ENCODE data around the gene GRIP1. TPM values are rescaled to one million over a fixed set of nuclear protein-coding genes. Genes with fewer than 3 reads are reported as not detected.

The GRIP1 gene
- total and polyA plus RNA-seq, 10 of the 15 experiments (the other 5 are each of a cell fraction or from before 2014, with no cell fraction given): 0.05 to 0.85 (median 0.50) TPM; not detected in 7

- TF ChIP-seq IKZF1 (conservative IDR thresholded peaks at IDR 0.05) (no peak), TAF1 (IDR thresholded peaks at IDR 0.05; ENCODE audit: borderline replicate concordance, low read depth, low read length) (no peak), RBBP5 (conservative IDR thresholded peaks at IDR 0.05) (no peak), TCF12 (IDR thresholded peaks at IDR 0.05; ENCODE audit: low read depth, low read length) (no peak), SMARCA5 (IDR thresholded peaks at IDR 0.05) (no peak), MYC (IDR thresholded peaks at IDR 0.05; ENCODE audit: insufficient read depth, insufficient read length, insufficient replicate concordance, low read length, severe bottlenecking) (no peak), IRF5 (IDR thresholded peaks at IDR 0.05; ENCODE audit: borderline replicate concordance) (no peak), NRF1 (conservative IDR thresholded peaks at IDR 0.05; ENCODE audit: low read depth, low read length) (no peak), ESRRA (IDR thresholded peaks at IDR 0.05; ENCODE audit: low read length) (no peak), HCFC1 (IDR thresholded peaks at IDR 0.05; ENCODE audit: low read length) (no peak), BCL11A (IDR thresholded peaks at IDR 0.05; ENCODE audit: low read depth, low read length) (no peak)
Measured at GRCh38 chr12:66456612-66457011, 222.3 kb downstream of the GRIP1 start (continued).

- POLR2A ChIA-PET: no interaction called here
- intact Hi-C loops (cut with micrococcal nuclease; ENCODE audit: unreplicated experiment) (no loop called here), in situ Hi-C loops (cut with MboI) (no loop called here)
- H3K79me2 ChIP-seq (ENCODE audit: control insufficient read depth, insufficient read depth, low read length): no peaks in the 10 kb centered on the region
- H2AFZ ChIP-seq (ENCODE audit: control insufficient read depth, low read depth, low read length): no peak overlapping the region
- FAIRE-seq (peak; percentile 31), ATAC-seq (peak; percentile 44; the same call in 1 of the 3 replicates), DNase-seq (ENCODE audit: low read depth, low spot score) (no peak)
- no peaks in the 10 kb centered on the region for H4K20me1 ChIP-seq (ENCODE audit: control insufficient read depth, insufficient read depth)
- no peak overlapping the region for H3K4me3 ChIP-seq
- BruUV-seq (replicated peaks): no TSS peak
- H3K36me3 ChIP-seq (ENCODE audit: control insufficient read depth in 2 of 2, insufficient read depth in 2 of 2, low read length in 1 of 2): no peaks in the 10 kb centered on the region
- H3K4me1 ChIP-seq (ENCODE audit: control insufficient read depth, insufficient read depth, low read length): no peaks in the 10 kb centered on the region
- CTCF ChIA-PET: no interaction called here
- H3K4me2 ChIP-seq (ENCODE audit: control insufficient read depth, insufficient read depth): no peak overlapping the region
- H3K27ac ChIP-seq (ENCODE audit: control insufficient read depth, insufficient read depth): no peak overlapping the region
- SMC1A ChIA-PET (ENCODE audit: uncharacterized antibody, unreplicated experiment): no interaction called here
- no peaks in the 10 kb centered on the region for H3K9me3 ChIP-seq (replicated peaks; ENCODE audit: control insufficient read depth, insufficient read depth, low read length)
- RAD21 ChIA-PET (ENCODE audit: unreplicated experiment): no interaction called here
- H3K27me3 ChIP-seq (replicated peaks in 1 of 2; ENCODE audit: control insufficient read depth in 2 of 2, insufficient read depth in 2 of 2, low read length in 1 of 2): no peaks in the 10 kb centered on the region
- no peak overlapping the region for H3K9ac ChIP-seq (ENCODE audit: control insufficient read depth, insufficient read depth, low read length)
- no peak for TF ChIP-seq NKRF (conservative IDR thresholded peaks at IDR 0.05)
- TF ChIP-seq RUNX3 (IDR thresholded peaks at IDR 0.05; ENCODE audit: low read length): peak; percentile 67
- no peak for TF ChIP-seq ZBTB33 (IDR thresholded peaks at IDR 0.05)
- no peak for TF ChIP-seq CEBPB (IDR thresholded peaks at IDR 0.05; ENCODE audit: borderline replicate concordance in 1 of 2, low read depth in 2 of 2, low read length in 2 of 2)
- no peak for TF ChIP-seq SUPT20H (IDR thresholded peaks at IDR 0.05; ENCODE audit: borderline replicate concordance, control insufficient read depth, low read depth, low read length)
- TF ChIP-seq PRDM15 (CRISPR knock-in tag; IDR thresholded peaks at IDR 0.05): no peak
Measured at GRCh38 chr12:66453844-66454243, 225.0 kb downstream of the GRIP1 start.

Data from GM12878 (cell line).